Measurements from ENCODE around the gene PRPF18. TPM values are rescaled to one million over a fixed set of nuclear protein-coding genes. Genes with fewer than 3 reads are reported as not detected.

PRPF18 gene
- polyA plus RNA-seq, 3 donors, result 22.6 to 24.1 (median 23.5) TPM

- no peak for DNase-seq
Observed at GRCh38 chr10:13634207-13634606, 47.4 kb downstream of the PRPF18 start.

GRCh38 chr10:13636776-13637175 lies 50.0 kb downstream of the PRPF18 start:
- DNase-seq, result no peak

DNA sequence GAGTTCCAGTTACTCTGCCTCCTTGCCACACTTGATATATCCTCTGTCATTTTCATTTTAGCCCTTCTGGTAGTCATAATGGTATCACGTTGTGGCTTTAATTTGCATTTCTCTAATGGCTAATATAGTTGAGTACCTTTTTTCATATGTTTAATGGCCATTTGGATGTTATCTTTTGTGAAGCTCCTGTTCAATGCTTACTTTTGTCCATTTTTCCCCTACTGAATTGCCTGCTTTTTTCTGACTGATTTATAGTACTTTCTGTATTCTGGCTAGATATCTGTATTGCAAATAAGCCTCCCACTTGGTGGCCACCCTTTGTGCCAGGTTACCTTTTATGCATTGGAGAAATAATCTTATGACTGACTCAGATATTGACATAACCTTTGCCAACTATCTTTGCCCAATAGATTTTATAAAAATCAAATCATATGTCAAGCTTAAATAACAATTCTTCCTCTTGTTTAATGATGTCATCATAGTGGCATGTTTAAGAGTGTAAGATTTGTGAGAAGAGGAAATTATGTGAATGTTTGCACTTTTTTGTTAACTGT lies 50.6 kb downstream of the PRPF18 start:
- no peak for DNase-seq

- no peak for DNase-seq
Observed at GRCh38 chr10:13637894-13638293, 51.1 kb downstream of the PRPF18 start.

- DNase-seq, result no peak
Observed at GRCh38 chr10:13642293-13642692, 55.5 kb downstream of the PRPF18 start.

GRCh38 chr10:13643016-13643415 lies 56.3 kb downstream of the PRPF18 start:
- no peak for DNase-seq

DNA sequence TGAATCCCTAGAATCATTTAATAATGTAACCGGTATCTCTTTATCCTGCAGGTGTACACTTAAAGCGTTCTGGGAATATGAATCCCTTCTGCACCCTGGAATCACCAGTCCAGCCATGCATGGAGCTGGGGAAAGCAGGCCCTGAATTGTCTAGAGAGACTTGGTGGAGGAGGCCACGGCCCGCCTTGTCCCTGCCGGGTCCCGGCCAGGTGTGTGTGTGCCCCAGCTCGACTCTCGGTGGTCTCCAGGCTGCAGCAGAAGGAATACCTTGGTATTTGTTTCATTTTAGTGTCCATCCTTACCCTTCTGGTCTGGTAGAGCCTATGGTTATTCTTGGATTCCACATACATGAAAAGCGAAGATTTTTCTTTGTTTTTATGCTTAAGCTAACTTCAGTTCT lies 58.1 kb downstream of the PRPF18 start:
- no peak for DNase-seq

GRCh38 chr10:13648425-13648824 lies 61.7 kb downstream of the PRPF18 start:
- no peak for DNase-seq

- no peak for DNase-seq
Observed at GRCh38 chr10:13649844-13650520, 63.2 kb downstream of the PRPF18 start.

DNA sequence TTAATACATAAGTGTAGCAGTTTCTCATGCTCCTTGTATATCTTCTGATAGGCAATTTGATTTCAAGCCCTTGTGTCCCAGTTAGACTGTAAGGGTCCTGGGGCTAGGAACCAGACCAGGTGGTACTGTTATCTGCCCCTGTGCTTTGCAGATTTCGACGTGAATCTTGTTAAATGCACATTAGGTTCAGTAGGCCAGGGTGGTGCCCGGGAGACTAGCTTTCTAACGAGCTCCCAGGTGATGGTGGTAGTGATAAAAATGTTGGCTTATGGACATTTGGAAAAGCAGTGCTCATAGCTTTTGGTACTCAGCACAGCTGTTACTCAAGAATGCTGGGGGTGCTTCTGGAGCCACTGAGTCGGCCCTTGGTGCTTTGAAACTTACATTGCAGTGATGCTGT lies 64.2 kb downstream of the PRPF18 start:
- DNase-seq, result no peak

DNA sequence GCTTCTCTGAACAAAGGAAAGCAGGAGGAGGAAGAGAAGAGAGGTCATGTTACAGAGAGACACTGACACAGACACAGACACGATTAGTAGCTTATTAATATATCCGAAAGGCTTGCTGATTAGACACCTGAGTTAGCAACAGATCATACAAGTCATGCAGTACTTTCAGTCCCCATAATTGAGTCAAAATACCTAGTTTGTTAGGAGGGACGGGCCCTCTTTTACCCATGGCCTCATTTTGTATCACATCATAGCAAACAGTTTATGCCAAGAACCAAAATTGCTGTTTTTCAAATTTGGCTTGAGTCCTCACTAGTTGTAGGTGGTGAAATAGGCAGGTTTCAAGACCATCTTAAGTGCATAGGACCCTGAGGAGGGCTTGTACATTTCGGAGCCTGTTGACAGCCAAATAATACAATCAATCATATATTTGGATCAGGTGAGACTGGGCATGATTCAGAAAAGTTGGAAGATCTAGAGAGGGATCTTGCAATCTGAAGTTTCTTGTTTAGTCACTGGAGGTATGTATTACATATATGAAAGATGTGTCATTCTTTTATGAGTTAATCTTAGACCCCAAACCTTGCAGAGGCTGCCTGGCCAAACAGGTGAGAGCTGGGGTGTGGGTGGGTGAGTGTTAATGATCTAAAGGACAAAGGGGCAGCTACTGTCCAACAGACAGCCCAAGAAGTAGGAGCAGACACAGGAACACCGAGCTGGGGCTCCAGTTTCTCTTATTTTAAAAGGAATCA lies 65.4 kb downstream of the PRPF18 start:
- no peak for DNase-seq

DNA sequence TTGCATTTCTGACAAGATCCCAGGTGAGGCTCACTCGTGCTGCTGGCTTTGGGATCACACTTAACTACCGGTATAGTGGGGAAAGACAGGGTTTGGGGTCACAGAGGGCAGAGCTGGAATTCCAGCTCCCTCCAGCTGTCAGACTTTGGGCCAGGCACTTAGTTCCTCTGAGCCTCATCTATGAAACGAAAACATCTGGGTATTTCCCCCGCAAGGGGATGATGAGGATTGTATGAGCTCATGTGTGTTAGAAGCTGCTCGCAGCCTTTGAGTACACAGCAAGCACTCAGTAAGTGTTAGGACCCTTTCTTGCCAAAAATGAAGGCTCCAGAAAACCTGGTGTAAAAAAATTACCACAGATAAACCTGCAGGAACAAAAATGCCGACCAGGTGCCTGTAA lies 66.1 kb downstream of the PRPF18 start:
- no peak for DNase-seq

DNA sequence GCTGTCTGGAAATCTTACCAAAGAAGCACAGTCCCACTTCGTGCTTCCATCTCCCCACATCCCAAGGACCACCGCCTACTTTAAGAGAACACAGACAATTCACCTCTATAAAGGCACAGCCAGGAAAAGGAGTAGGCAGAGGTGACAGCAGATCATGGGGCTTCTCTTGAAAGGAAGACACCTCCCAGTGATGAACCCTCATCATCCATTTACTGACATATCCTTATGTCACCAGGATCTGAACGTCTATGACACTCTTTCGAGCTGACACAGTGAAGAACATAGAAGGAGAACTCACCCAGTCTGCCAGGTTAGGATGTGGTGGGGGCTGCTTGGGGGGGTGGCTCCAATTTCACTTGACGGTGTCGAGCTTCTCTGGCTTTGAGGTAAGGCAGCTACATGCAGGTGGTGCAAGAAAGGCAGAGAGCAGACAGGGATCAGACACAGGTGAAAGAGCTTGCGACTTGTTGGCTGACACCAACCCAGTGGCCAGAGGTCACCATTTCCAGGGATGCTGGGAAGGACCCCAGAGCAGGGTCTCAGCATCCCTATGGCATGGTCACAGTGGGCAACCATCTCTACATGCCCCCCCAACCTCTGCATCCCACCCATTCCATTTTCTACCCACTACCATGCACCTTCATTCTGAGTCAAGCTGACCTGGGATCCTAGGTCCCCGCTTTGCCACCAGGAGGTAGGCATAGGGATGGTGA lies 67.5 kb downstream of the PRPF18 start:
- no peak for DNase-seq

DNA sequence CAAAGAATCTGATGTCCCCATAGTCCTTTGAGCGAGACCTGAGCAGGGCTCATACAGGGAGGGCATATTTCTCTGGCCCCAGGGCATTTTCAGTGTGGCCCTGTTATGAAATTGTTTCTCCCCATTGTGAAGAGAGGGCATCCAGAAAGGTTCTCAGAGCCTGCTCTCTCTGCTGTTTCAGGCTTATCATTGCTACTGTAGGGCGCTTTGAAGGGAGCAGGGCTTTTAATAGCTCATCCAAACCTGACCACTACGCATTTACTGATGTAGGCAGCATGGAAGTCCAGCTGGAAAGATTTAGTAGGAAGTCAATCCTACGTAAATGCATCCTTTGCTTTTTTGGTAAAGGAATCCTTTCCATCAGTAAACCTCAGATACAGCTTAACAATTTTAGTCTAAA lies 68.1 kb downstream of the PRPF18 start:
- no peak for DNase-seq

DNA sequence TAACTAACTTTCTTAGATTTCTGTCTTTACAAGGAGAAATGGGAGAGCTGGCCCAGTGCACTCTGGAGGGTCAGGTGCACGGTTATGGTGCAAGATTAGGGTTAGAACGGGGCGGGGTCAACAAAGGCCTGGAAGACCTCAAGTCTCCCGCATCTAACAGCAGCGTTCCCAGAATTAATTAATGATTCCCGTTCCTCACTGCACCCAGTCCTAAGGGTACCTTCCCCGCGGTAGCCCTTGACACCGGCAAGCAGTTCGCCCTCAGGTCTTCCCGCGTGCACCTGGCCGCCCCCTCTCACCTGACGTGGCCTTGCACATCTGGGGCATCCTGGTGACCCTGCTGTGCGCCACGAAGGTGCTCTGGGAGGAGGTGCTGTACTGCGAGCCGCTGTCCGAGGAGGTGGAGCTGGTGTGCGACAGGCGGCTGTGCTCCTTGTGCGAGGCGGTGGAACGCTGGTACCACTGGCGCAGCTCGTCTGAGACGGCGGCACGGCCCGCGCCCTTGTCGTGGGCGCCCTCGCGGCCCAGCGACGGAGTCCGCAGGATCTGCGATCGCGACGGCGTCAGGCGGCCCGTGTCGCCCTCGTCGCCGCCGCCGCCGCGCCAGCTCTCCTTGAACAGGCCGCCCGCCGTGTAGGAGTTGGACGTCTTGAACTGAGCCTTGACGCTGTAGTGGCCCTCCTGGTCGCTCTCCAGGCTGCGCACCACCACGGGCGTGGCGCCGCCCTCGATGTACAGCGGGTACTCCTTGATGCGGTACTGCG lies 69.8 kb downstream of the PRPF18 start:
- DNase-seq, result no peak

- DNase-seq, result no peak
Observed at GRCh38 chr10:13657101-13657680, 70.4 kb downstream of the PRPF18 start.

DNA sequence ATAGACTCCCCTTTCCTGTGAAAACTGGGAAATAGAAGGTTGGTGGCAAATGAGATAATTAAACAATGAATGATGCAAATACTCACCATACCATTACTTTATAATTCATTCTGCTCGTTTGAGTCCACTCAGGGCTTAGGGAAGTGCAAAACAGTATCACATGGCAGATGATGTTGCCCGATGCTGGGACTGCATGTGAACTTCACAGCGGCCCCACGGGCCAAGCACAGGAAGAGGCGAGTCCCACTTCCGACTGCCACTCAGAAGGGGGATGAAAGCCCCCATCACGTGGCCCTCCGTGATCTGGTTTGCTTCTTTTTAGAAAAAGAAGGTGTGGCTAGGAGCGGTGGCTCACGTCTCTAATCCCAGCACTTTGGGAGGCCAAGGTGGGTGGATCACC lies 71.5 kb downstream of the PRPF18 start:
- no peak for DNase-seq

DNA sequence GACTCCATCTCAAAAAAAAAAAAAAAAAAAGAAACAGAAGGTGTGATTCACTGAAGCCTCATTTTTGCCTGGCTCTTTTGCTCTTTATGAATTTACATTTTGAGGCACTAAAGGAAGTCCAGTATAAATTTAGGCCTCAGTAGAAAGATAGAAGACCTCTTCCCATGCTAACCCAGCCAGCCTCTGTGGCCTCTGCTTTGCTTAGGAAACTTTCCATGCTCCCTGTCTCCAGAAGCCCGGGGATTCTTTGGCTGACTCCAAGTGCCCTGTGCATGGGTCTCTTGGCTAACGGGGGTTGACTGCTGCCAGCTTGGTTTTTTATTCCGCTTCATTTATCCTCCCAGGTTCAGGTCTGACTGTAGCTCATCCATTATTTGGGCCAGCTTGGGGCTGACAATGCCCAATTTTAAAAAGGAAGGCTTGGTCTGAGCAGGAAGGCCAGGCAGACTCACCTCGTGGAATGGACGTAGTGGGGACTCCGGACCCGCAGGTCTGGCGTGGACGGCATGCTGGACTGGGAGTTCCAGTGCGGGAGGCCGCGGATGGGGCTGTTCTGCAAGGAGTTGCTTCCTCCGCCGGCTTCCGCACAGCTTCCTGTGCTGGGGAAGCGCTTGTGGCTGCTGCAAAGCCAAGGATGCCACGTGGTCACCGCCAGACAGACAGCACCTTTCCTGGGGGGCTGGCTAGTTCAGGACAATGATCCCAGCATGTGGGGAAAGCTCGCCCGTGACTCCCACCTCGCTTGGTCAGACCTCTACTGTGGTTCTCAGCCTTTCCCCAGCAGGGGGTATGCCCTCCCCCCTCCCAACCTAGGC lies 72.3 kb downstream of the PRPF18 start:
- DNase-seq, result no peak

DNA sequence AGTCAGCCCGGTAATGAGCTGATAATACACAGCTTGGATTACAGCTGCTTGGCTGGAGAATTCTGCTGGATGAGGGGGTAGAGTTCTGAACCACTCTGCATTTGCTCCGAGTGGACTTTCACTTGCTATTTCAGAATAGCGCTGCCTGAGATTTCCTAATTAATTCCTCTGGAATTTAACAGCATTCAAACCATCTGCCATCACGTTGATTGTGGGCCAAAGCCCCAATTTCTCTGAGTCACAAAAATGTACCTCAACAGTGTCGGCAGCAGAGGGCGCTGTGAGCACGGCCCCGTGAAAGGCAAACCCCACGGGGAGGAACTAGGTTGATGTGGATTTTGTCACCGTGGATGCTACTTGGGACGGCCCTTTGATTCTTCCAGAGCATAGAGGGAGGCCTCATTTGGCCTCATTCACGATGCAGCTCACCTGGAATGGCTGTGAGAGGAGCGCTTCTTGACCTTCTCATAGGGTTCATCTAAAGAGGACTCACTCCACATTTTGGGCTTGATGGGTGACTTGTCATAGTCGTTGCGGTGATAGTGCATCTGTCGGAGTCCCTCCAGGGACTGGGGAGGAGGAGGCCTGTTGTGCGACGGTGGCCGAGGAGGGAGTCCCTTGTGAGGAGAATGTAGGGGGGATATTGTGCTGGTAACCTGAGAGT lies 73.3 kb downstream of the PRPF18 start:
- no peak for DNase-seq

DNA sequence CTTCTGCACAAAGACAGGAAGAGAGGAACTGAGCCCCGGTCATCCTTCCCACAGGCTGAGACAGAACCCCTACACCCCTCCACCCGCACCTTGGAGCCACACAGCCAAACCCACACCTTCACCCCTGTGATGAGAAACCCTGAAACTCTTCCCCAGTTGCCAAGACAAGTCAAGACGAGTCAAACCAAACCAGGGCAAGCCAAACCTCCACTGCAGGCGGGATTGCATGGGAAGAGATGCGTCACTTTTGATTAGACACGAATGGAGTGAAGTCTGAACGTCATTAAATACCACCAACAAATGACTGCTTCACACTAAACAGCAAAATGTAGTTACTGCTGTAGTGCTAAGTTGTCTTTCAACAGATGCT lies 73.8 kb downstream of the PRPF18 start:
- no peak for DNase-seq

All from renal pelvis (tissue), 4 donors.